Measurements from ENCODE around the gene KLHL42.

DNA sequence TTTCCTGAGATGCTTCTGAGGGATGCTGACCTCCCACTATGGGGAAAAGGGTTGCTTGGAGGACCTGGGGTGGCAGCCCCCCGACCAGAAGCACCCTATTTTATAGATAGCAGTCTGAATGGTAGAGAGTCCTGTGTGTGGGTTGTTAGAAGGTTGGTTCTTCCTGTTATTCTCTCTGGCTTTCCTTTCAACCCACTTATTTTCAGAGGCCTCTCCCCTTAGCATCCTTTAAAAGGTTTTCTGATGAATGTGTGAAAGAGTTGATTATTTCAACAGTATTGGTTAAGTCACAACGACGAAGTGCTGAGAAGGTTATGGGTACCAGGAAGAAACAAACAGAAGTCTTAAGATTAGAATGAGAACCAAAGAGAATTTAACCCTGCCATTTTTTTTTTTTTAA is 20.8 kb downstream of the KLHL42 start:
- no peak for TF ChIP-seq ZNF671 (CRISPR knock-in tag; IDR thresholded peaks at IDR 0.05)
- no peak for TF ChIP-seq ETV6 (CRISPR knock-in tag; IDR thresholded peaks at IDR 0.05)
- TF ChIP-seq, protein P1, sequence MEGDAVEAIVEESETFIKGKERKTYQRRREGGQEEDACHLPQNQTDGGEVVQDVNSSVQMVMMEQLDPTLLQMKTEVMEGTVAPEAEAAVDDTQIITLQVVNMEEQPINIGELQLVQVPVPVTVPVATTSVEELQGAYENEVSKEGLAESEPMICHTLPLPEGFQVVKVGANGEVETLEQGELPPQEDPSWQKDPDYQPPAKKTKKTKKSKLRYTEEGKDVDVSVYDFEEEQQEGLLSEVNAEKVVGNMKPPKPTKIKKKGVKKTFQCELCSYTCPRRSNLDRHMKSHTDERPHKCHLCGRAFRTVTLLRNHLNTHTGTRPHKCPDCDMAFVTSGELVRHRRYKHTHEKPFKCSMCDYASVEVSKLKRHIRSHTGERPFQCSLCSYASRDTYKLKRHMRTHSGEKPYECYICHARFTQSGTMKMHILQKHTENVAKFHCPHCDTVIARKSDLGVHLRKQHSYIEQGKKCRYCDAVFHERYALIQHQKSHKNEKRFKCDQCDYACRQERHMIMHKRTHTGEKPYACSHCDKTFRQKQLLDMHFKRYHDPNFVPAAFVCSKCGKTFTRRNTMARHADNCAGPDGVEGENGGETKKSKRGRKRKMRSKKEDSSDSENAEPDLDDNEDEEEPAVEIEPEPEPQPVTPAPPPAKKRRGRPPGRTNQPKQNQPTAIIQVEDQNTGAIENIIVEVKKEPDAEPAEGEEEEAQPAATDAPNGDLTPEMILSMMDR (IDR thresholded peaks at IDR 0.05) = no peak
- TF ChIP-seq, protein P2, sequence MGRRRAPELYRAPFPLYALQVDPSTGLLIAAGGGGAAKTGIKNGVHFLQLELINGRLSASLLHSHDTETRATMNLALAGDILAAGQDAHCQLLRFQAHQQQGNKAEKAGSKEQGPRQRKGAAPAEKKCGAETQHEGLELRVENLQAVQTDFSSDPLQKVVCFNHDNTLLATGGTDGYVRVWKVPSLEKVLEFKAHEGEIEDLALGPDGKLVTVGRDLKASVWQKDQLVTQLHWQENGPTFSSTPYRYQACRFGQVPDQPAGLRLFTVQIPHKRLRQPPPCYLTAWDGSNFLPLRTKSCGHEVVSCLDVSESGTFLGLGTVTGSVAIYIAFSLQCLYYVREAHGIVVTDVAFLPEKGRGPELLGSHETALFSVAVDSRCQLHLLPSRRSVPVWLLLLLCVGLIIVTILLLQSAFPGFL (CRISPR knock-in tag; IDR thresholded peaks at IDR 0.05; ENCODE audit: borderline replicate concordance) = no peak
- TF ChIP-seq ZNF232 (CRISPR knock-in tag; IDR thresholded peaks at IDR 0.05) = no peak
- TF ChIP-seq, protein P3, sequence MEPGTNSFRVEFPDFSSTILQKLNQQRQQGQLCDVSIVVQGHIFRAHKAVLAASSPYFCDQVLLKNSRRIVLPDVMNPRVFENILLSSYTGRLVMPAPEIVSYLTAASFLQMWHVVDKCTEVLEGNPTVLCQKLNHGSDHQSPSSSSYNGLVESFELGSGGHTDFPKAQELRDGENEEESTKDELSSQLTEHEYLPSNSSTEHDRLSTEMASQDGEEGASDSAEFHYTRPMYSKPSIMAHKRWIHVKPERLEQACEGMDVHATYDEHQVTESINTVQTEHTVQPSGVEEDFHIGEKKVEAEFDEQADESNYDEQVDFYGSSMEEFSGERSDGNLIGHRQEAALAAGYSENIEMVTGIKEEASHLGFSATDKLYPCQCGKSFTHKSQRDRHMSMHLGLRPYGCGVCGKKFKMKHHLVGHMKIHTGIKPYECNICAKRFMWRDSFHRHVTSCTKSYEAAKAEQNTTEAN (CRISPR knock-in tag; IDR thresholded peaks at IDR 0.05) = no peak
- TF ChIP-seq ZNF219 (CRISPR knock-in tag; IDR thresholded peaks at IDR 0.05; ENCODE audit: borderline replicate concordance) = no peak
- TF ChIP-seq, protein P4, sequence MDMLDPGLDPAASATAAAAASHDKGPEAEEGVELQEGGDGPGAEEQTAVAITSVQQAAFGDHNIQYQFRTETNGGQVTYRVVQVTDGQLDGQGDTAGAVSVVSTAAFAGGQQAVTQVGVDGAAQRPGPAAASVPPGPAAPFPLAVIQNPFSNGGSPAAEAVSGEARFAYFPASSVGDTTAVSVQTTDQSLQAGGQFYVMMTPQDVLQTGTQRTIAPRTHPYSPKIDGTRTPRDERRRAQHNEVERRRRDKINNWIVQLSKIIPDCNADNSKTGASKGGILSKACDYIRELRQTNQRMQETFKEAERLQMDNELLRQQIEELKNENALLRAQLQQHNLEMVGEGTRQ (CRISPR knock-in tag; IDR thresholded peaks at IDR 0.05) = no peak
- TF ChIP-seq, protein P5, sequence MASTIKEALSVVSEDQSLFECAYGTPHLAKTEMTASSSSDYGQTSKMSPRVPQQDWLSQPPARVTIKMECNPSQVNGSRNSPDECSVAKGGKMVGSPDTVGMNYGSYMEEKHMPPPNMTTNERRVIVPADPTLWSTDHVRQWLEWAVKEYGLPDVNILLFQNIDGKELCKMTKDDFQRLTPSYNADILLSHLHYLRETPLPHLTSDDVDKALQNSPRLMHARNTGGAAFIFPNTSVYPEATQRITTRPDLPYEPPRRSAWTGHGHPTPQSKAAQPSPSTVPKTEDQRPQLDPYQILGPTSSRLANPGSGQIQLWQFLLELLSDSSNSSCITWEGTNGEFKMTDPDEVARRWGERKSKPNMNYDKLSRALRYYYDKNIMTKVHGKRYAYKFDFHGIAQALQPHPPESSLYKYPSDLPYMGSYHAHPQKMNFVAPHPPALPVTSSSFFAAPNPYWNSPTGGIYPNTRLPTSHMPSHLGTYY (CRISPR knock-in tag; IDR thresholded peaks at IDR 0.05) = no peak
- no peak for TF ChIP-seq FOXJ3 (CRISPR knock-in tag; IDR thresholded peaks at IDR 0.05; ENCODE audit: borderline replicate concordance)
